RKO (cell line): ENCODE measurements around the gene FRMD8.

Experiments
- DNase-seq: peaks from one replicate; pipeline ENCODE4 v3.0.0-alpha.2; 2016; ENCODE audit warnings: low spot score

FRMD8 gene, protein sequence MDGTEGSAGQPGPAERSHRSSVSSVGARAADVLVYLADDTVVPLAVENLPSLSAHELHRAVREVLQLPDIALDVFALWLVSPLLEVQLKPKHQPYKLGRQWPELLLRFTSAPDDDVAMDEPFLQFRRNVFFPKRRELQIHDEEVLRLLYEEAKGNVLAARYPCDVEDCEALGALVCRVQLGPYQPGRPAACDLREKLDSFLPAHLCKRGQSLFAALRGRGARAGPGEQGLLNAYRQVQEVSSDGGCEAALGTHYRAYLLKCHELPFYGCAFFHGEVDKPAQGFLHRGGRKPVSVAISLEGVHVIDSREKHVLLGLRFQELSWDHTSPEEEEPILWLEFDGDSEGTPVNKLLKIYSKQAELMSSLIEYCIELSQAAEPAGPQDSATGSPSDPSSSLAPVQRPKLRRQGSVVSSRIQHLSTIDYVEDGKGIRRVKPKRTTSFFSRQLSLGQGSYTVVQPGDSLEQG

DNA sequence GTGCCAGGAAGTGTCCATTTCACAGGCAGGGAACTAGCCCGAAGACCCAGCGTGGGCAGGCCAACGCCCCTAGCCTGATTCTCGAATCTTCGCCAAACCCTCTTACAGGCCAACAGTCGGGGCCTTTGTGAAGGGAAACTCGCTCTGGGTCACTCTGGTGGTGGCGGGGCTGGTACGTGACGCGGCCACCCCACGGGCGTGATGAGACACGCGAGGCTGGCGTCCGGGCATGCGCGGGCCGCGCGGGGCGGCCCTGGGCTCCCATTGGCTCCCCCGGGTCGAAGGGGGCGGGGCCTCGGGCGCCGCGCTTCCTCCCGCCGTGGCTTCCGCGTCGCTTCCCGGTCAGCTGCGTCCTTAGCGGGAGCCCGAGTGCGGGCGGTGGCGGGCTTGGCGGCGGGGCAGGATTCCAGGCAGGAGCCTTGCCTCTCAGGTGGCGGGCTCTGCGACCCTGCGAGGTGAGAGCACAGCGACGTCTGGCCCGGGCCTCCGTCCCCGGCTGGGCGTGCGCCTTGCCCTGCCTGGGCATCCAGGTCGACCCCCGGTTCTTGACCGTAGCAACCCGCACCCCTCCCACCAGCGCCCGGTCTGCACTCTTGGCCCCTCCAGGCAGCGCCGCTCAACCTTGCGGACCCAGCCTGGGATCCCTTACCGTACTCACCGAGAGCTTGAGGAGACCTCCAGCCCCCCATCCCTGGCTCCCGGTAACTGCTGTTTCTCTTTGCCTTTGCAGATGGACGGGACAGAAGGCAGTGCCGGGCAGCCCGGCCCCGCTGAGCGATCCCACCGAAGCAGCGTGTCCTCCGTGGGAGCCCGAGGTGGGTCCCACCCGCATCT, at the start of gene FRMD8:
FRMD8 (plus strand) TSS at position 331 of the 834 bp plus-strand sequence; CDS start at position 731, 400 bp downstream.
- DNase-seq: peak; percentile 84

DNA sequence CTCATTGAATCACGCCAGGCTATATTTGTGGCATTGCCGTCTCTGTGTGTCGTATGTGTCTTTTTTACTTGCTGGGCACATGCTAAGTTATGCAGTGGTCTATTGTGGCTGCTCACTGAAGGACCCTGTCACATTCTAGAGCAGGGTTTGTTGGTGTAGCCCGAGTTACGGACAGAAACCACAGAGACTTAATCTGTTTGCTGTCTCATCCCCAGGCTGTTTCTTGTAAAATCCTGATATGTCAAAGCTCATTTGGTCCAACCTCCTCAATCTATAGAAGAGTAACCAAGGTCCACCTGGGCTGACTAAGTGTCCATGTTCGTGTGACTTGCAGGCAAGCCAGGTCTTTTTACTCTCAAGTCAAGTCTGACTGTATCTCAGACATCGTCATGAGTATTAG, 47.8 kb upstream of the FRMD8 start:
- DNase-seq: no peak

DNA sequence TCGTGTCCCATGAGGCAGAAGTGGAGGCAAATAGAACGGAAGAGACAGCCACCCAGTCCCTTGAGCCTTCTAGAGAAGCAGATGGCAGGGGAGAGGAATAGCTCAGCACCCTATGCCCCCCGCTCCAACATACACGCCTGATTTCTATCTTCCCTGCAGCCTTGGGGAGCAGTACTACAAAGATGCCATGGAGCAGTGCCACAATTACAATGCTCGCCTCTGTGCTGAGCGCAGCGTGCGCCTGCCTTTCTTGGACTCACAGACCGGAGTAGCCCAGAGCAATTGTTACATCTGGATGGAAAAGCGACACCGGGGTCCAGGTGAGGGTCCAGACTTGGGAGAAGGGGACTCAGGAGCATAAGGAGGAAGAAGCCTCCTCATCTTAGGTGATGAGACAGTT, 46.2 kb upstream of the FRMD8 start:
- DNase-seq: no peak

DNA sequence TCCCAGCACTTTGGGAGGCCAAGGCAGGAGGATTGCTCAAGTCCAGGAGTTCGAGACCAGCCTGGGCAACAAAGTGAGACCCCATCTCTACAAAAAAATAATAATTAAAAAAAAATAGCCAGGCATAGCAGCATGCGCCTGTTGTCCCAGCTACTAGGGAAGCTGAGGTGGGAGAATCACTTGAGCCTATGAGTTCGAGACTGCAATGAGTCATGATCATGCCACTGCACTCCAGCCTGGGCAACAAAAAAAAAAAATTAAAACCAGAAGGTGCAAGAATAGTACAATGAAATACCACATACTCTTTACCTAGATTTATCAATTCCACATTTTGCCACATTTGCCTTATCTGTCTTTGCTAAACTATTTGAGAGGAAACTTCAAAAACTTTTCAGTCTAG, 44.6 kb upstream of the FRMD8 start:
- DNase-seq: no peak

DNA sequence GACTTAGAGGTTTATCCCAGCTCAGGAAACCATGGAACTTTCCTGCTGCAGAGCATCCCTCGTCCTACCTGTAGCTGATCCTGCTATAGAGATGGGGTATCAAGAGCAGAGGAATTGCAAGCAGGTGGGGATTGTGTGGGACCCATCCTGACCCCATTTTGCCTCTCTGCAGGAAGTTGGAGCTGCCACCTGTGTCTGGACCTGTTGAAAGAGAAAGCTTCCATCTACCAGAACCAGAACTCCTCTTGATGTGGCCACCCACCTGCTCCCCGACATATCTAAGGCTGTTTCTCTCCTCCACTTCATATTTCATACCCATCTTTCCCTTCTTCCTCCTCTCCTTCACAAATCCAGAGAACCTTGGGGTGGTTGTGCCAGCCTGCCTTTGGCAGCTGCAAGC, 34.9 kb upstream of the FRMD8 start:
- no peak for DNase-seq

DNA sequence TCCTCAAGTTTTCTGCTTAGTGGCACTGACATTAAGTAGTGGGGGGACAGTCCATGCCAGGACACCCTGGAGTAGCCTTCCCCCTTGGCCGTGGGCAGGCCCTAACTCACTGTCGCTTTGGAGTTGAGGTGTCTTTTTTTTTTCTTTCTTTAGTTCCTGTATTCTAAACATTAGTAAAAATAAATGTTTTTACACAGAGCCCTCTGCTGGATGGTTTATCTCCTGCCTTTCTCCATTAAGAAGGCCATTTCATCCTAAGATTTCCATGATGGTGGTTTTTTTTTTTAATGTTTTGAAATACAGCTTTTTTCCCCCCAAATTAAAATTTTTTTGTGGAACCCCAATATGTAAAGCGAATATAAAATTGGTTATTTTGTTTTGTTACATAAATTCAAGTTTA, 33.7 kb upstream of the FRMD8 start:
- peak; percentile 55 for DNase-seq

DNA sequence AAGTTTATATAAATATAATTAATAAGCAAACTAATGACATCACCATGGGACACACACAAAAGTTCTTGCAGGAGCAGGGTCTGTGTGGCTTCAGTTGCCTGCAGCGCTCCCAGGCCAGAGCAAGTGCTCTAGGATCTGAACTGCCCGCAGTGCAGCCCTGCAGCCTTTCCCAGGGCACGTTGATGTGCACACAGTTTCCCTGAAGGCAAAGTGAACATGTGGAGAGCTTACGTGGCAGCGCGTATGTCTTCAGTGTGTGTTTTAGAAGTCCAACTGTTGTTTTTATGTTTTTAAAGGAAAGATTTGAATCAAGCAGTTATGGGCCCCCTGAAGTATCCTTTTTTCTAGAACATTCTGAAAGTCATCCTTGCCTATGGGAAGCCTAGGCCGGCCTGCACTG, 33.1 kb upstream of the FRMD8 start:
- DNase-seq: no peak

DNA sequence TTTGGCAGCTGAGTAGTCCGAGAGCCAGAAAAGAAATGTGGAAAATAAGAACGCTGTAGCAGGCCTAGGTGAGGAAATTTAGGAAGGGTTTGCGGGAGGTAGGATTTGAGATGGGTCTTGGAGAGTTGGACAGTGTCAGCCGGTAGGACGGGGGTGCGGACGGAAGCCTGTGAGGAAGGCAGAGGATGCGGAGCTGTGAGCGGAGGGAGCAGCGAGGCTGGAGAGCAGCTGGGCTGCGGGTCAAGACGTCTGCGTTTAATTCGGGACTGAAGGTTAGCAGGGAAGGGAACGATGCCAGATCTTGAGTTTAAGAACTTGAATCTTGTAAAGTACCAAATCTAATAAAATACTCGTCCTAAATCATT, 32.6 kb upstream of the FRMD8 start:
- no peak for DNase-seq

DNA sequence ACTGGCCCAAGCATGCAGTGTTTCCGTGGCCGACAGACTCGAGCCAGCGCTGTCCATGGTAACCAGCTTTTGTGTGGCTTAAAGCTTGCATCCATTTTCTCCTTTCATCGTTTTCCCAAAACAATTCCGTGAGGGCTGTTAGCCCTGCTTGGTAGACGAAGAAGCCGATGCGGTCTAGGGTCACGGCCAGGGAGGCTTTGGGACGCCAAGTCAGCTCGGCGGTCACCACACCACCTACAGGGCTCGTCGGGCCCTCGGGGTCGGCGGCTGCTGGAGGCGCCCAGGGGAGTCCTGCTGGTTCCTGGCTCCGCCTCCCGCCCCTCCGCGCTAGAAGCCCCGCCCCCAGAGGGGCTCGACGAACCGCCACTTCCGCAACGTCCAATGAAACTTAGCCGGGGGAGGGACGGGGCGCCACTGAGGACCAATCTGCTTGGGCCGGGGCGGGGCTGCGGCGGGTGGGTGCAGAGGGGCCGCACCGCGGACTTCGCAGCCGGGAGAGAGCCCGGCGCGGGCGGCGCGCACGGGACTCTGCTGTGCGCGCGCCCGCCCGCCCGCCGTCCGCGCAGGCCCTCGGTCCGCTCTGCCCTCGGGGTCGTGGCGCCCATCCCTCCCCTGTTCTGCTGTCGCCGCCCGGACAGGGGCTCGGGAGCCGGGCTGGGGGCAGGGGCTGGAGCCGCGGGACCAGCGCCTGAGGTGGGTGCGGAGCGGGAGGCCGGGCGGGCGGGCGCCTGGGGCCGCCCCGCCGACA, 32.0 kb upstream of the FRMD8 start, which contains the start of gene TIGD3:
TIGD3 (plus strand) TSS at position 487 of the 748 bp plus-strand sequence. CDS start 1,058 bp downstream, outside the sequence.
- DNase-seq: peak; percentile 95

DNA sequence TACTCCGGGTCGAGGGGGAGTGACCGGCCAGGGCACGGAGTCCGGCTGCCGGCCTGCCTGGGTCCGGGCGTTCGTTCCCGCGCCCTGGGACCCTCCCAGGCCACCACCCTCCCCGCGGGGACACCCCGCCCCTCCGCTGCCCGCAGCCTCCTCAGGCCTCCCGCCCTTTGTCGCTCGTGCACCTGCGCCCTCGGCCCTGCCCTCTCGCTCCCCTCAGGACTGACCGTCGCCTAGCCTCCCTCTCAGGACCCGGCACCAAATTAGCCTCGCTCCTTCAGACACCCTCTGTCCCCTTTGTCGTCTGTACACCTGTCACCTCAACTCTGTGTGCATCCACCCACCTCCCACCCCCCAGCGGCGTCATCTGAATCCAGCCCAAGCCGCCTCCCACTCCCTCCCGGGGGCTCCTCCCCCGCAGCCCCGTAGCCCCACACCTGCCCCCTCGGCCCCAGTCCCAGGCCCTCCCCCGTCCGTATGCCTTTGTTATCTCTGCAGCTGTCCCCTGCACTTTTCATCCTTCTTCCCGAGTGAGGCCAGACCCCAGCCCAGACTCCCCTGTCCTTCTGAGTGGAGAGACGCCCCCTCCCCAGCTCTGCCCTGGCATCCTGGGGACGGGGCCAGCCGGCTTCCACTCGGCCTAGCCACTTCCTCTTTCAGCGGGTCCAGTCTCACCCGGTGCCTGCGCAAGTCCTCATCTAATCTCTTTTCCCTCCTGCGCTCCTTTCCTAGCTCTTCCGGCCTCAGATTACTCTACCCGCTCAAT, 31.2 kb upstream of the FRMD8 start:
- no peak for DNase-seq

DNA sequence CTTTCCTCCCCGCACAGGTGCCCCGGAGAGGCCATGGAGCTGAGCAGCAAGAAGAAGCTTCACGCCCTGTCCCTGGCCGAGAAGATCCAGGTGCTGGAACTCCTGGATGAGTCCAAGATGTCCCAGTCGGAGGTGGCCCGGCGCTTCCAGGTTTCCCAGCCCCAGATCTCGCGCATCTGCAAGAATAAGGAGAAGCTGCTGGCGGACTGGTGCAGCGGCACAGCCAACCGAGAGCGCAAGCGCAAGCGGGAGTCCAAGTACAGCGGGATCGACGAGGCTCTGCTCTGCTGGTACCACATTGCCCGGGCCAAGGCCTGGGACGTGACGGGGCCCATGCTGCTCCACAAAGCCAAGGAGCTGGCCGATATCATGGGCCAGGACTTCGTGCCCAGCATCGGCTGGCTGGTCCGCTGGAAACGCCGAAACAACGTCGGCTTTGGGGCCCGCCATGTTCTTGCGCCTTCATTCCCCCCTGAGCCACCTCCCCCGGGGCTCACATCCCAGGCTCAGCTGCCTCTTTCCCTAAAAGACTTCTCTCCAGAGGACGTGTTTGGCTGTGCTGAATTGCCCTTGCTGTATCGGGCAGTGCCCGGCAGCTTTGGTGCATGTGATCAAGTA, 30.6 kb upstream of the FRMD8 start:
- no peak for DNase-seq

DNA sequence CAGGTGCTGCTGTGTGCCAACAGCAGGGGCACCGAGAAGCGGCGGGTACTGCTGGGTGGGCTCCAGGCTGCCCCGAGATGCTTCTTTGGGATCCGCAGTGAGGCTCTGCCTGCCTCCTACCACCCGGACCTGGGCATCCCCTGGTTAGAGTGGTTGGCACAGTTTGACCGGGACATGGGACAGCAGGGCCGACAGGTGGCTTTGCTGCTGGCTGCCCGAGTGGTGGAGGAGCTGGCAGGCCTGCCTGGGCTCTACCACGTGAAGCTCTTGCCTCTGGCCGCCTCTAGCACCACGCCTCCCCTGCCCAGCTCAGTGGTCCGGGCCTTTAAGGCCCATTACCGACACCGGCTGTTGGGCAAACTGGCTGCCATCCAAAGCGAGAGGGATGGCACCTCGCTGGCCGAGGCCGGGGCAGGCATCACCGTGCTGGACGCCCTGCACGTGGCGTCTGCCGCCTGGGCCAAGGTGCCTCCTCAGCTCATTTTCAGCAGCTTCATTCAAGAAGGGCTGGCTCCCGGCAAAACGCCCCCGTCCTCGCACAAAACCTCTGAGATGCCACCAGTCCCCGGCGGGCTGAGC, 30.0 kb upstream of the FRMD8 start:
- no peak for DNase-seq

DNA sequence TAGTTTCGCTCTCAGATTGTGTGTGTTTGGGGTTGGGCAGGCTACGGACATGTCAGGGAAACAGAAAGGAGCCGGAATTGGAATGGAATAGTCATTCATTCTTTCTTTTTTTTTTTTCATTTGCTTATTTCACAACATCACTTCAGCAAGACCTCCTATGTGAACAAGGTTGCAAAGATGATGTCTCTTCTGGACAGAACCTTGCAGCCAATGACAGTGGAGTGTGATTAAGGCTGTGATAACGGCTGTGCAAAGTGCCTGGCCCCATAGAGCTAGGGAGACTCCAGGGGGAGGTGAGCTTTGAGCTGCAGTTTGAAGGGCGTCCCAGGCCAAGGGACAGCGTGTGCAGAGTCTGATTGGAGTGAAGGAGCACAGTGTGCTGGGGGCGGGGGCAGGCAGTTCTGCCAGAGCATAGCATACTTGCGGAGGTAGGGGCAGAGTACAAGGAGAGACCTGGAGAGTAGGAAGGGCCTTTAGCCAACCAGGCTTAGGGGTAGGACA, 28.5 kb upstream of the FRMD8 start:
- no peak for DNase-seq

DNA sequence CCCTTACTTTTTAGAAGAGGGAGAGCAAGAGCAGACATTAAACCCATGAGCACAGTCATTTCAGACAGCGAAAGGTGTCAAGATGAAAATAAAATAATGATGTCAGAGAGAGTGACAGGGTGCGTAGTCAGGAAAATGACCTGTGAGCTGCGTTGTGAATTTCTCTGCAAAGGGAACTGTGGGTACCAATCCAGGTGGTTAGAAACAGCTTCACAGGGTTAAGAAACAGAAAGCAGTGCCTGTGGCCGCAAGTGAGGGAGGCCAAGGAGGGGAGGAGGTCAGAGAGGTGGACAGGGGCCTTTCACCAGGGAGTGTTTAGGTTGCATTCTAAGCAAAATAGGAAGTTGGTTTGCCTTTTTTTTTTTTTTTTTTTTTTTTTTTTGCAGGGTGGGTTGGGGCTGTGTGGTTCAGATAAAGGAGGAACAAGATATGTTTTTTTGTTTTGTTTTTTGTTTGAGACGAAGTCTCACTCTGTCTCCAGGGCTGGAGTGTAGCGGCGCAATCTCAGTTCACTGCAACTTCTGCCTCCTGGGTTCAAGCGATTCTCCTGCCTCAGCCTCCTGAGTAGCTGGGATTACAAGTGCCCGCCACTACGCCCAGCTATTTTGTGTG, 24.0 kb upstream of the FRMD8 start:
- DNase-seq: no peak

DNA sequence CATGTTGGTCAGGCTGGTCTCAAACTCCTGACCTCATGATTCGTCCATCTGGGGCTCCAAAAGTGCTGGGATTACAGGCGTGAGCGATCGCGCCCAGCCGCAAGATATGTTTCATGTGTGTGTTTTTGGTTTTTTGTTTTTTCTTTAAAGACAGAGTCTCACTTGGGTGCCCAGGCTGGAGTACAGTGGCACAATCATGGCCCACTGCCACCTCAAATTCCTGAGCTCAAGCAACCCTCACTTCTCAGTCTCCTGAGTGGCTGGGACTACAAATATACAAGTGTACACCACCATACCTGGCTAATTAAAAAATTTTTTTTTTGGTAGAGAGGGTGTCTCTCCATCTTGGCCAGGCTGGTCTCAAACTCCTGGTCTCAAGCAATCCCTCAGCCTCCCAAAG, 23.5 kb upstream of the FRMD8 start:
- no peak for DNase-seq

DNA sequence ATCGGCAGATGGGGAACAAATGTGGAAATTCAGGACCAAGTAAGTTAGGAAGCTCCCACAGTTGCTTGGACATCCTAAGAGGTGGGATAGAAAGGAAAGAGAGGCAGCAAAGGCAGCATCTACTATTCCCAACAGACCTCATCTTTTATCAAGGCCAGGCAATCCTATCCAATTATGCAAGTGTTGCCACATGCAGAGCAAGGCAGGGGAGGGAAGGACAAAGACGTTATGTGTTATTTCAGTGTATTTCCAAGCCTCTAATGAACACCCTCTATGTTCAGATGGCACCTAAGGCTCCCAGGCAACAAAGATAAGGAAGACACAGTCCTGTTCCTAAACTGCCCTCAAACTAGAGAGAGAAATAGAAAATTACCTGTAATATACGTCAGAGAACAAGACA, 22.7 kb upstream of the FRMD8 start:
- DNase-seq: no peak

DNA sequence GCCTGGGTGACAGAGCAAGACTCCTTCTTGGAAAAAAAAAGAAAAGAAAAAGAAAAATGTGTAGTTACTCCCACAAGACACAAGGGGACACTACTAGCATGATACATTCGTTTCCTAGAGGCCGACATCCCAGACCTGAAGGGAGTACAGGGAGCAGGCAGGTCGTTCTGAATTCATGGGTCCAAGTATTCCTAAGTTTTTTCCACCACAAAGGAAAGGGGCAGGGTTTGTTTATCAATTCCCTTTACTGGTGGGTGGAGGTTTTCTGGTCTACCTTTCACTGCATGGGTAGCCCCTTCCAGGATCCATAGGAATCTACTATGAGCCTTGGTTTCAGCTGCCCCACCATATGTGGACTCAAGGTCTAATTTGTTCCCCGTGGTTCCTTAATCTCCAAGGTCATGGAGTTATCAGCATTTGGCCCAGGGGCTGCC, 20.1 kb upstream of the FRMD8 start:
- DNase-seq: peak; percentile 90

DNA sequence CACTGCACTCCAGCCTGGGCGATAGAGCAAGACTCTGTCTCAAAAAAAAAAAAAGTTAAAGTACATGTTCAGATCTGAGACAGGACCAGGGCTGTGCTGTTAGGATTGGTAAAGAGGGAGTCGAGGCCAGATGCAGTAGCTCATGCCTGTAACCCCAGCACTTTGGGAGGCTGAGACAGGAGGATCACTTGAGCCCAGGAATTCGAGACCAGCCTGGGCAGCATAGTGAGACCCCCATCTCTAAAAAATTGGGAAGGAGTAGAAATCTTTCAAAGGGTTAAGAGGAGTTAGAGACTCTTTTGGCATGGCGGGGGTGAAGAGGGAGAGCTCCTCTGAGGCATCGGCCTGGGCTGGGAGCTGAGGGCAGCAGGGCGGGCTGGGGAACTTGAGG, 15.8 kb upstream of the FRMD8 start:
- DNase-seq: no peak

DNA sequence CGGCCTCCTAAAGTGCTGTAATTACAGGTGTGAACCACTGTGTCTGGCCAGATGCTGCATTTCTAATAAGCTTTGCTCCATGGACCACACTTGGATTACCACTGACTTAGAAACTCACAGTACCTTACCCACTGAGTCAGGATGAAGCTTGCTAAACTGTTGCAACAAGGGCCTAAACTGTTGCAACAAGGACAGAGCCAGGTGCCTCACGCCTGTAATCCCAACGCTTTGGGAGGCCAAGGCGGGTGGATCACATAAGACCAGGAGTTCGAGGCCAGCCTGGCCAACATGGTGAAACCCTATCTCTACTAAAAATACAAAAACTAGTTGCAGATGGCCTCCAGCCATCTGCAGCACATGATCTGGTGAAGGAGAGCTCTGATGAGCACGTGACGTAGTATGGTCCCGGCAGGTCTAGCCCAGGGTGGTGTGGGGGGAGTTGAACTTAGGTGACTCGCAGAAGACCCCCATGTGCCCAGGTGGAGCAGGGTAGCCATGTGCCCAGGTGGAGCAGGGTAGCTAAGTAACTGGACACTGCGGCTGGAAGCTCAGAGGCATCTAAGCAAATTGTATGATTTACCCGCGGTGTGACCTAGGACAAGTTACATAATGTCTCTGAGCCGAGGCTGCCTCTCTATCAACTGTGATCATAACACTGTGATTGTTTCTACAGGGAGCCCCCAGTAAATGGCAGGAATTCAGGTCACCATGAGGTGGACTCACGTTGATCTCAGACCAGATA, 12.4 kb upstream of the FRMD8 start:
- no peak for DNase-seq
